ENCODE measurements around the gene LPP.

The LPP gene

GRCh38 chr3:188817103-188817934 lies 663.4 kb downstream of the LPP start:
- DNase-seq (ENCODE audit: low read depth in 1 of 2, low spot score in 1 of 2) = no peak

- no peak for DNase-seq (ENCODE audit: low read depth in 1 of 2, low spot score in 1 of 2)
These were observed 663.9 kb downstream of the LPP start for GRCh38 chr3:188817935-188818269.

GRCh38 chr3:188818282-188818681 lies 664.3 kb downstream of the LPP start:
- no peak for DNase-seq (ENCODE audit: low read depth in 1 of 2, low spot score in 1 of 2)

- DNase-seq (ENCODE audit: low read depth in 1 of 2, low spot score in 1 of 2) = no peak
These were observed 666.0 kb downstream of the LPP start for GRCh38 chr3:188819939-188820338.

- no peak for DNase-seq (ENCODE audit: low read depth in 1 of 2, low spot score in 1 of 2)
These were observed 668.0 kb downstream of the LPP start for GRCh38 chr3:188822004-188822403.

GRCh38 chr3:188822411-188822810 lies 668.5 kb downstream of the LPP start:
- DNase-seq (ENCODE audit: low read depth in 1 of 2, low spot score in 1 of 2) = no peak

- no peak for DNase-seq (ENCODE audit: low read depth in 1 of 2, low spot score in 1 of 2)
These were observed 670.6 kb downstream of the LPP start for GRCh38 chr3:188824566-188824965.

GRCh38 chr3:188825901-188826300 lies 671.9 kb downstream of the LPP start:
- DNase-seq (ENCODE audit: low read depth in 1 of 2, low spot score in 1 of 2) = no peak

- DNase-seq (ENCODE audit: low read depth in 1 of 2, low spot score in 1 of 2) = no peak
These were observed 672.6 kb downstream of the LPP start for GRCh38 chr3:188826574-188826973.

GRCh38 chr3:188827103-188827502 lies 673.1 kb downstream of the LPP start:
- DNase-seq (ENCODE audit: low read depth in 1 of 2, low spot score in 1 of 2) = no peak

GRCh38 chr3:188827576-188827975 lies 673.6 kb downstream of the LPP start:
- no peak for DNase-seq (ENCODE audit: low read depth in 1 of 2, low spot score in 1 of 2)

GRCh38 chr3:188829130-188829529 lies 675.2 kb downstream of the LPP start:
- DNase-seq (ENCODE audit: low read depth in 1 of 2, low spot score in 1 of 2) = no peak

- DNase-seq (ENCODE audit: low read depth in 1 of 2, low spot score in 1 of 2) = no peak
These were observed 675.6 kb downstream of the LPP start for GRCh38 chr3:188829576-188829975.

GRCh38 chr3:188830893-188831292 lies 676.9 kb downstream of the LPP start:
- DNase-seq (ENCODE audit: low read depth in 1 of 2, low spot score in 1 of 2) = no peak

- no peak for DNase-seq (ENCODE audit: low read depth in 1 of 2, low spot score in 1 of 2)
These were observed 678.2 kb downstream of the LPP start for GRCh38 chr3:188832146-188832545.

- DNase-seq (ENCODE audit: low read depth in 1 of 2, low spot score in 1 of 2) = no peak
These were observed 679.2 kb downstream of the LPP start for GRCh38 chr3:188832961-188833721.

GRCh38 chr3:188834349-188834748 lies 680.4 kb downstream of the LPP start:
- DNase-seq (ENCODE audit: low read depth in 1 of 2, low spot score in 1 of 2) = no peak

GRCh38 chr3:188839187-188839695 lies 685.3 kb downstream of the LPP start:
- no peak for DNase-seq (ENCODE audit: low read depth in 1 of 2, low spot score in 1 of 2)

- DNase-seq (ENCODE audit: low read depth in 1 of 2, low spot score in 1 of 2) = no peak
These were observed 686.3 kb downstream of the LPP start for GRCh38 chr3:188840290-188840689.

- no peak for DNase-seq (ENCODE audit: low read depth in 1 of 2, low spot score in 1 of 2)
These were observed 687.9 kb downstream of the LPP start for GRCh38 chr3:188841906-188842305.

- DNase-seq (ENCODE audit: low read depth in 1 of 2, low spot score in 1 of 2) = no peak
These were observed 688.7 kb downstream of the LPP start for GRCh38 chr3:188842639-188843038.

GRCh38 chr3:188844096-188844495 lies 690.1 kb downstream of the LPP start:
- no peak for DNase-seq (ENCODE audit: low read depth in 1 of 2, low spot score in 1 of 2)

Data from stimulated activated CD4-positive, alpha-beta T cell treated with anti-CD3 and anti-CD28 coated beads, Interleukin-15, amount 100 ng/mL, for 1 hour (primary cell).